Measurements from ENCODE around the gene PLEKHM1. TPM values are rescaled to one million over a fixed set of nuclear protein-coding genes. Genes with fewer than 3 reads are reported as not detected.
"Not testable (repeated sequence)": the region's sequence is repeated elsewhere in the genome, so short reads cannot be mapped to it uniquely, and the experiment has no call there.

The PLEKHM1 gene
- total RNA-seq, 1 experiment from 2014 or later: 28.5 TPM

DNA sequence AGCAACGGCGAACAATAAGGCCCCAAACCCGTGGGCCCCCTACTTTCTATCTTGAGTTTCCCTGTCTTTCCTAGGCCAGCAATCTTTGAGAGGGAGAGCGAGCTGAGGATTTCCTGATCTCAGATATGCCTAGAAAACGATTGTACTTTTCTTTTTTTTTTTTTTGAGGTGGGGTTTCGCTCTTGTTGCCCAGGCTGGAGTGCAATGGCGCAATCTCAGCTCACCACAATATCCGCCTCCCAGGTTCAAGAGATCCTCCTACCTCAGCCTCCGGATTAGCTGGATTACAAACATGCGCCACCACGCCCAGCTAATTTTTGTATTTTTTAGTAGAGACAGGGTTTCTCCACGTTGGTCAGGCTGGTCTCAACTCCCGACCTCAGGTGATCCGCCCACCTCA, 42.9 kb downstream of the PLEKHM1 start:
- H3K4me3 ChIP-seq (ENCODE audit: low read depth in 2 of 2, low read length in 2 of 2); BruUV-seq (replicated peaks); ATAC-seq; intact Hi-C loops (cut with micrococcal nuclease; ENCODE audit: unreplicated experiment); H3K36me3 ChIP-seq (ENCODE audit: control insufficient read depth, insufficient read depth, low read length); CTCF ChIA-PET; in situ Hi-C loops (cut with HindIII; ENCODE audit: low pct_unique_long_range_greater_than_20kb, low sequenced_read_pairs); POLR2A ChIA-PET; DNase-seq (ENCODE audit: low read depth, low spot score); H3K27me3 ChIP-seq (ENCODE audit: control insufficient read depth, insufficient read depth, low read length); H3K27ac ChIP-seq (ENCODE audit: low read length); H3K4me1 ChIP-seq (ENCODE audit: control insufficient read depth, insufficient read depth, low read length); H3K9me3 ChIP-seq (ENCODE audit: control insufficient read depth, insufficient read depth, low read depth, low read length): not testable (repeated sequence)

DNA sequence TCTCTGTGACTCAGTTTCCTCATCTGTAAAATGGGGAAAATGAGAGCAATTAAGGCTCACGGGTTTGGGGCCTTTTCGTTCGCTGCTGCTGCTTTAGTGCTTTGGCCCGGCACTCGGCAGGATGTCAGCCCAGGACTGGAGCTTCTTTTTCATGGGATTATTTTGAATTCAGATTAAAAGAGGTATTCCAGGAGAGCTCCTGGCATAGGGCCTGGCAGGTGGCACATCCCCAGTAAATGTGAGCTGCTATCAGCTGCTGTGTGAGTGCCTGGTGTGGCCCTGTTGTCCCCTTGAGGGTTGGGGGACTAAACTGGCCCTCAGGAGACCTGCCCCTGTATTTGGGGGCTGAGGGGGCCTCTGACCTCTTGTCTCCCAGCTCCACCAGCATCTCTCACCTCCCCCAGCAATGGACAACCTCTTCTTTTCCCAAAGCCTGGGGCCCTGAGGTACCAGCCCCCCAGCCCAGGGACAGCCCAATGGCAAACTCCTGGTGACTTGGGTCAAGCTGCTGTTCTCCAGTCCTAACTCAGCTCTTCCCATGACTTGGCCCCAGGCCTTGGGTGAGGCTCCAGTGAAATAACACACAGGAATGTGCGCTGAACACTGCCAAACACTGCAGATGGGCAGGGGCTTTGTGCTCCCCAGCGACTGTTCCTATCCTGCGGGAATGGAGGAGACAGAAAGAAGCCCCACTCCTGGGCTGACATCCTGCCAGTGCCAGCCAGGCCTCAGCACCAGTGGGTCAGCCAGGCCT, 43.5 kb downstream of the PLEKHM1 start:
- in situ Hi-C loops (cut with HindIII; ENCODE audit: low pct_unique_long_range_greater_than_20kb, low sequenced_read_pairs); H3K4me3 ChIP-seq (ENCODE audit: low read depth in 2 of 2, low read length in 2 of 2); H3K4me1 ChIP-seq (ENCODE audit: control insufficient read depth, insufficient read depth, low read length); H3K36me3 ChIP-seq (ENCODE audit: control insufficient read depth, insufficient read depth, low read length); intact Hi-C loops (cut with micrococcal nuclease; ENCODE audit: unreplicated experiment); H3K27ac ChIP-seq (ENCODE audit: low read length); DNase-seq (ENCODE audit: low read depth, low spot score); POLR2A ChIA-PET; ATAC-seq; CTCF ChIA-PET; H3K27me3 ChIP-seq (ENCODE audit: control insufficient read depth, insufficient read depth, low read length); BruUV-seq (replicated peaks); H3K9me3 ChIP-seq (ENCODE audit: control insufficient read depth, insufficient read depth, low read depth, low read length): not testable (repeated sequence)

DNA sequence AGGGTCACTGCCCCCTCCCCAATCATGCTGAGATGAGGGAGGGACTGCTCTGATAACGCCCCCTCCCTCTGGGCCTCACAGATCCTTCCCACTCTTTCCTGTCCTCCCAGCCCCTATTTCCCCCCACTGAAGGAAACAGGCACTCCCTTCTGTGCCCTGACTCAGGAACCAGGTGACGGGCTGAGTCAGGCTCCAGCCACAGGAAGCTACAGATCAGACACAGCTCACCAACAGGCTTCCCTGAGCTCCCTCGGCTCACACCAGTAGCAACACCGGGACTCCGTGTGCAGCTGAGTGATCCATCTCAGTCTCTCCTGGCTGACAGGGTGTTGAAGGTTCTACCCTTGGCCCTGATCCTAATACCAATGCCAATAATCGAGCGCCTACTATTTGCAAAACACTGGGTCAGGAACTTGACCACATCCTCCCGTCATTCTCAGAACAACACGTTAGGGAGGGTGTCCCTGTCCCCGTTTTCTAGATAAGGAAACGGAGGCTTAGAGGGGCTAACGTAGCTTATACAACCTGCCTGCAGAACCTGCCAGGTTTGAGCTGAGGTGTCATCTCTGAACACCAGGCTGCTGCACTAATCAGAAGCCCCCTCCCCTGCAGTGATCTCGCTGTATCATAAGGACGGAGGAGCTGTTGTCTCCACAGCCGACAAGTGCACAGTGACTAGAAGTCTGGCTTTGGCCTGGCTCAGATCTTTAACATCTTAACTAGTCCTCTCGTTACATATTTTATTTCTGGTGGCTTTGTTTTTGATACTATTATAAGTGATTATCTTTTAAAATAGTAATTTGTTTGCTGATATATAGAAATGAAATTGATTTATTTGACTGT, 44.4 kb downstream of the PLEKHM1 start:
- intact Hi-C loops (cut with micrococcal nuclease; ENCODE audit: unreplicated experiment); in situ Hi-C loops (cut with HindIII; ENCODE audit: low pct_unique_long_range_greater_than_20kb, low sequenced_read_pairs); CTCF ChIA-PET; H3K27me3 ChIP-seq (ENCODE audit: control insufficient read depth, insufficient read depth, low read length); H3K9me3 ChIP-seq (ENCODE audit: control insufficient read depth, insufficient read depth, low read depth, low read length); H3K36me3 ChIP-seq (ENCODE audit: control insufficient read depth, insufficient read depth, low read length); H3K27ac ChIP-seq (ENCODE audit: low read length); POLR2A ChIA-PET; H3K4me1 ChIP-seq (ENCODE audit: control insufficient read depth, insufficient read depth, low read length); H3K4me3 ChIP-seq (ENCODE audit: low read depth in 2 of 2, low read length in 2 of 2): not testable (repeated sequence)
- peak; percentile 51 for DNase-seq (ENCODE audit: low read depth, low spot score)
- BruUV-seq (replicated peaks): TSS peak; percentile 49
- peak; percentile 90 for ATAC-seq

DNA sequence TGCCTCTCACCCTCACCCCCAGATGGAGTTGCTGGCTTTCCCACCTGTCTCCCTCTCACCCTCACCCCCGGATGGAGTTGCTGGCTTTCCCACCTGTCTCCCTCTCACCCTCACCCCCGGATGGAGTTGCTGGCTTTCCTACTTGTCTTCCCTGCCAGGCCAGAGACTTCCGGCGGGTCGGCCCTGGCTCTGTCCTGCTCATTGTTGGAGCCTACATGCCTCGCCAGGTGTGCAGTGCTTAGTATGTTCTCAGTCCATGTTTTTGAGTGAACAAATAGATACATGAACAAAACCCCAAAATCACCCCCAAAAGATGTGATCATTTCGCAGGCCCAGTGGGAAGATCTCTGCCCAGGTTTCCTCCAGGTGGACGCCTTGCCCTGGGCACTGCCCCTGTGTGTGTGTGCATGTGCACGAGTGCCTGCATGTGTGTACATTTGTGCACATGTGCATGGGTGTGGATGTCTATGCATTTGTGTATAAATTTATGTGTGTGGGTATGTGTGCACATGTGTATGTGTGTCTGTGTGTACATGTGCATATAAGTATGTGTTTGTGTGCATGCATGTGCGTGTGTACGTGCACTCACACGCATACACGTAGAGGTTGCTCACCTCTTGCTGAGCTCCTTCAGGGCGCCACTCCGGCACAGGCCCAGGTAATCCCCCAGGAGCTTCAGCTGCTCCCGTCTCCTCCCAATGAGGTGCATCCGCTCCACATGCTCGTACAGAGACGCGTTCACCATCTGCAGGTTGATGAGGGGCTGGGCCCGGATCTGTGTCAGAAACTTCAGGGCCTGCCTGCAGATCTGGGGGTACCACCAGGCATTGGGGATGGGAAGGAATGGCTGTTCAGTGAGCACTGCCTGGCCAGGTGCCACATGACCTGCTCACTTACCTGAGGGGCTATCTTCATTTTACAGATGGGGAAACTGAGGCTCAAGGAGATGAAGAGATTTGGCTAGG, 45.4 kb downstream of the PLEKHM1 start:
- H3K4me1 ChIP-seq (ENCODE audit: control insufficient read depth, insufficient read depth, low read length); BruUV-seq (replicated peaks); CTCF ChIA-PET; H3K27ac ChIP-seq (ENCODE audit: low read length); H3K9me3 ChIP-seq (ENCODE audit: control insufficient read depth, insufficient read depth, low read depth, low read length); POLR2A ChIA-PET; DNase-seq (ENCODE audit: low read depth, low spot score); in situ Hi-C loops (cut with HindIII; ENCODE audit: low pct_unique_long_range_greater_than_20kb, low sequenced_read_pairs); H3K4me3 ChIP-seq (ENCODE audit: low read depth in 2 of 2, low read length in 2 of 2); H3K27me3 ChIP-seq (ENCODE audit: control insufficient read depth, insufficient read depth, low read length); ATAC-seq; H3K36me3 ChIP-seq (ENCODE audit: control insufficient read depth, insufficient read depth, low read length); intact Hi-C loops (cut with micrococcal nuclease; ENCODE audit: unreplicated experiment): not testable (repeated sequence)

DNA sequence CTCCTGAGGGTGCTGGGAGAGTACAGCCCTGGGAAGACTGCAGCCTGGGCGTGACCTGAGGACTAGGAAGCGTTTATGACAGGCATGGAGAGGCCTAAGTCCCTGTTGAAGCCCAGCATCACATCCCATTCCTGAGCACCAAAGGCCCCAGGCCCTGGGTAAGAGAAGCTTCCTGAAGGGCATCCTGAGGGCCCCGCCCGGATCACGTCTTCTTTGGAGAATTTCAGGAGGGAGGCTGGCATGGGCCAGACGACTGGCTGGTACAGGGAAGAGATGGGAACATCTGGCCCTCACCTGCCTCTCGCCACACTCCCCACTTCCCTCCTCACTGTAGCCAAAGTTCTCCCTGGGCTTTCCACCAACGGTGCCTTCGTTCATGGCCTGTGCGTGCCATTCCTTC, 46.2 kb downstream of the PLEKHM1 start:
- H3K36me3 ChIP-seq (ENCODE audit: control insufficient read depth, insufficient read depth, low read length); H3K4me1 ChIP-seq (ENCODE audit: control insufficient read depth, insufficient read depth, low read length); intact Hi-C loops (cut with micrococcal nuclease; ENCODE audit: unreplicated experiment); in situ Hi-C loops (cut with HindIII; ENCODE audit: low pct_unique_long_range_greater_than_20kb, low sequenced_read_pairs); H3K27me3 ChIP-seq (ENCODE audit: control insufficient read depth, insufficient read depth, low read length); POLR2A ChIA-PET; H3K27ac ChIP-seq (ENCODE audit: low read length); CTCF ChIA-PET; DNase-seq (ENCODE audit: low read depth, low spot score); H3K4me3 ChIP-seq (ENCODE audit: low read depth in 2 of 2, low read length in 2 of 2); BruUV-seq (replicated peaks); ATAC-seq; H3K9me3 ChIP-seq (ENCODE audit: control insufficient read depth, insufficient read depth, low read depth, low read length): not testable (repeated sequence)

DNA sequence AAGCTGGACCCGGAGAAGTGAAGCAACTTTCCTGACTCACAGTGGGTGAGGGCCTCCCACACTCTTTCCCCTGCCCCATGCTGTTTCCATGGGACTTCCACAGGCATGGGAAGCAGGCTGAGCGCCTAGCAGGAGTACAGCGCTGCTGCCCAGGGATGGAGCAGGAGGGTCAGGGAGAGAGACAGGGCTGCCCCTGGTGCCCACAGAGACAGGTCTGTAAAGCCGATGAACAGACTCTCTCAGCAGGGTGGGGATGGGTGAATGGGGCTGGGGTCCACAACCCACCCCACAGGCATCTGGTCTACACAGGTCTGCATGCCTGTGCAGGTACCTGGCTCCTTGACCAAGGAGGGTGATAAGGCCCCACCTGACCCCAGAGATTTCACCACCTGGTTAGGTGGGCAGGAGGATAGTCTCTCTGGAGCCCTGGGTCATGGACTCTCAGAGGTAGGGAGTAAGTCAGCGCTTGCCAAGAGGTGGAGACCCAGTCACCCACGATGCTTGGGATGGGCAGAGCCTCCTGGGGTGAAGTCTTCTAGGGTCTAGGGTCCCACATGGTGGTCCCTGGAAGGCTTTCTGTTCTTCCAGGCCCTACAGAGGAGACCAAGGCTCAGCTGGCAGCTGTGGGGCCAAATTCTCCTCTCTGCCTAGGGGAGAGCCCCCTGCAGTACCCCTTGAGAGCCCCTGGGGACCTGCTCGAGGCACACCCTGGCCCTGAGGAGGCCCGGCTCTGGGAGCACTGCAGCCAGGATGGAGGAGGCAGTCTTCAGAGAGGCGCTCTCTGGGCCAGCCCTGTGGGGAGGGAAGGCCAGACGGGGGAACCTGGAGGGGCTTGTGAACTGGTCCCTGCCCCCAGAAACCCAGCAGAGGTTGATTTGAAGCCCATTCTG, 46.9 kb downstream of the PLEKHM1 start:
- in situ Hi-C loops (cut with HindIII; ENCODE audit: low pct_unique_long_range_greater_than_20kb, low sequenced_read_pairs); BruUV-seq (replicated peaks): not testable (repeated sequence)

More for the DNA sequence above, 46.9 kb downstream of the PLEKHM1 start:
- DNase-seq (ENCODE audit: low read depth, low spot score); ATAC-seq; H3K27ac ChIP-seq (ENCODE audit: low read length); CTCF ChIA-PET; H3K27me3 ChIP-seq (ENCODE audit: control insufficient read depth, insufficient read depth, low read length); H3K4me3 ChIP-seq (ENCODE audit: low read depth in 2 of 2, low read length in 2 of 2); H3K36me3 ChIP-seq (ENCODE audit: control insufficient read depth, insufficient read depth, low read length); H3K9me3 ChIP-seq (ENCODE audit: control insufficient read depth, insufficient read depth, low read depth, low read length); intact Hi-C loops (cut with micrococcal nuclease; ENCODE audit: unreplicated experiment); H3K4me1 ChIP-seq (ENCODE audit: control insufficient read depth, insufficient read depth, low read length); POLR2A ChIA-PET: not testable (repeated sequence)

Data from Panc1 (cell line).